Activated T-cell treated with anti-CD3 and anti-CD28 coated beads, Interleukin-2, amount 50 U/mL, for 24 hours (primary cell): ENCODE measurements around the gene CEP85.
"Not testable (repeated sequence)": the region's sequence is repeated elsewhere in the genome, so short reads cannot be mapped to it uniquely, and the experiment has no call there.

Source experiments
- DNase-seq: peaks from one replicate; pipeline ENCODE4 v3.0.0-alpha.2; 2020
- H3K27ac Mint-ChIP-seq: 2 replicates; pipeline ENCODE4 v1.8.0; 2020; ENCODE audit warnings: mild to moderate bottlenecking, mixed read lengths
- H3K27me3 Mint-ChIP-seq: 2 replicates; pipeline ENCODE4 v1.8.0; 2020; ENCODE audit warnings: mixed read lengths
- H3K36me3 Mint-ChIP-seq: 2 replicates; pipeline ENCODE4 v1.8.0; 2020; ENCODE audit warnings: low read depth, mixed read lengths
- H3K4me1 Mint-ChIP-seq: 2 replicates; pipeline ENCODE4 v1.8.0; 2020; ENCODE audit warnings: low read depth, mixed read lengths
- H3K4me3 Mint-ChIP-seq: 2 replicates; pipeline ENCODE4 v1.8.0; 2020; ENCODE audit warnings: mild to moderate bottlenecking, moderate library complexity, mixed read lengths
- H3K9me3 Mint-ChIP-seq: 2 replicates; pipeline ENCODE4 v1.8.0; 2020; ENCODE audit warnings: mixed read lengths

The CEP85 gene

DNA sequence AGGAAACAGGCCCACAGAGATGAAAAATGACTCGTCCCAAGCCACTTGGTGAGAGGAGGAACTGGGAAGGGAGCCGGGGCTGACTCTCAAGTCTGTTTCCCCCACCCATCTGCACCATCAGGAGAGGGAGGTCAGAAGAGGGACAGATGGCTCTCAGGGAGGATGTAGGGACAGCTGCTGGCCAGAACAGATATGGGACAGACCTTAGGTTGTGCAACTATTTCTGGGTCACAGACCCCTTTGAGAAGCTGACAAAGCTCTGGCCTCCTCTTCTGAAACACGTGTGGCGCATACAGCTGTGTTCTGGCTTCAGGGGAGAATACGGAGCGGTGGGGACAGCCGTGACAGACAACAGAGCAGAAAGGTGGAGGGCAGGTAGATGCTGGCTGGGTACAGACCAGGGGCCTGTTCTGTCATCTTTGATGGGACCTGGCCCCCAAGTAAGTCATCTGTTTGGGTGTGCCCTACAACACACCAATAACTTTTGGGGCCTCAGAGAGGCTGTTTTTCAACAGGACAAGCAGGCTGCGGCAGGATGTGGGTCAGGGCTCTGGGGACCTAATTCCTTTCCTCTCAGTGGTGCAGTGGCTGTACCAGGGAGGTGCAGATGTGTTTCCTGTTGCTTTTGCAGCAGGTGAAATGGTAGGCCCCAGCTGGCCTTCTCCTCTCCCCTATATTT lies 53.2 kb downstream of the CEP85 start:
- Mint-ChIP-seq H3K4me3 (peak overlapping the region; percentile 52), H3K36me3 (peaks cover 50% of the 10 kb centered on the region), H3K27ac (peak overlapping the region; percentile 96)

DNA sequence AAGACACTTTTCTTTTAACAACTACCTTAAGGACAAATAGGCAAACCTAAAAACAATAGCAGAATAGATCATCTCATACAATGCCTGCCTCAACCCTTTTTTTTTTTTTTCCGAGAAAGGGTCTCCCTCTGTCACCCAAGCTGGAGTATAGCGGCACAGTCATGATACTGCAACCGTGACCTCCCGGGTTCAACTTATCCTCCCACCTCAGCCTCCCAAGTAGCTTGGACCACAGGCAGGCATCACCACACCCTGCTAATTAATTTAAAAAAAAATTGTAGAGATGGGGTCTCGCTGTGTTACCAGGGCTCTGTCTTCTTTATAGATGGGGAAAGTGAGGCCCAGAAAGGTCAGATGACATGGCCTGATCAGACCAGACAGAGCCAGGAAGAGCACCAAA lies 53.8 kb downstream of the CEP85 start:
- Mint-ChIP-seq H3K36me3 (peaks cover 46% of the 10 kb centered on the region), H3K4me1 (peaks cover 94% of the 10 kb centered on the region), H3K4me3 (peak overlapping the region; percentile 52), H3K27me3 (no peaks in the 10 kb centered on the region), H3K9me3 (no peaks in the 10 kb centered on the region), H3K27ac (peak overlapping the region; percentile 96)
- no peak for DNase-seq

More for the DNA sequence above, 53.2 kb downstream of the CEP85 start:
- H3K27me3 Mint-ChIP-seq, result no peaks in the 10 kb centered on the region
- DNase-seq, result peak; percentile 68
- peaks cover 99% of the 10 kb centered on the region for H3K4me1 Mint-ChIP-seq
- no peaks in the 10 kb centered on the region for H3K9me3 Mint-ChIP-seq

DNA sequence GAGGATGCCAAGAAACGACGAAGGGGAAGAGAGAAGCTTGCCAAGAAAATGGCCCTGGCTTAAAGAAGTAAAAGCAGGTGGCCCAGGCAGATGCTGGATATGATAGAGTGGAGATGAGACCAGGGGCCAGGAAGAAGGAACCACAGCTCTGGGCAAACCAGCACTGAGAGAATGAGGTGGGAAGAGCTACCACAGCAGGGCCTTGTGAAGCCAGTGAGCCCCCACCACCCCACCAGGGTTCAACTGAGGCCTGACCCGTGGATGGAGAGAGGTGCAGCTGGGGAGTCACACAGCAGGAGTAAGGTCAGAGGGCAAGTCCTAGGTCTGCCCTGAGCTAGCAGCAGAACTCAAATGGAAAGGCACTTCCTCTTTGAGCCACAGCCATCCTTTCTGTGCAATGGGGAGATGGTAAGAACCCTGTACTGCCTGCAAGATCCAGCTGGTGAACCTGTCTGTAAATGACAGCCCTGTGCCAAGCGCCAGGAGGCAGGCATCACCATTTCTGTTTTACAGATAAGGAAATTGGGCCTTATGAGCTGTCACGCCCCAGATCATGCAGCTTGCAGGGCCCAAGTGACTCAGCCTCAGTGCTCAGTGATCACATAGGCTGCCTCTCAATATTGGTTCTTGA lies 54.4 kb downstream of the CEP85 start:
- Mint-ChIP-seq H3K27ac (peak overlapping the region; percentile 96), H3K9me3 (no peaks in the 10 kb centered on the region), H3K4me1 (peaks cover 91% of the 10 kb centered on the region), H3K27me3 (no peaks in the 10 kb centered on the region), H3K4me3 (peak overlapping the region; percentile 52), H3K36me3 (peaks cover 45% of the 10 kb centered on the region)
- peak; percentile 73 for DNase-seq

DNA sequence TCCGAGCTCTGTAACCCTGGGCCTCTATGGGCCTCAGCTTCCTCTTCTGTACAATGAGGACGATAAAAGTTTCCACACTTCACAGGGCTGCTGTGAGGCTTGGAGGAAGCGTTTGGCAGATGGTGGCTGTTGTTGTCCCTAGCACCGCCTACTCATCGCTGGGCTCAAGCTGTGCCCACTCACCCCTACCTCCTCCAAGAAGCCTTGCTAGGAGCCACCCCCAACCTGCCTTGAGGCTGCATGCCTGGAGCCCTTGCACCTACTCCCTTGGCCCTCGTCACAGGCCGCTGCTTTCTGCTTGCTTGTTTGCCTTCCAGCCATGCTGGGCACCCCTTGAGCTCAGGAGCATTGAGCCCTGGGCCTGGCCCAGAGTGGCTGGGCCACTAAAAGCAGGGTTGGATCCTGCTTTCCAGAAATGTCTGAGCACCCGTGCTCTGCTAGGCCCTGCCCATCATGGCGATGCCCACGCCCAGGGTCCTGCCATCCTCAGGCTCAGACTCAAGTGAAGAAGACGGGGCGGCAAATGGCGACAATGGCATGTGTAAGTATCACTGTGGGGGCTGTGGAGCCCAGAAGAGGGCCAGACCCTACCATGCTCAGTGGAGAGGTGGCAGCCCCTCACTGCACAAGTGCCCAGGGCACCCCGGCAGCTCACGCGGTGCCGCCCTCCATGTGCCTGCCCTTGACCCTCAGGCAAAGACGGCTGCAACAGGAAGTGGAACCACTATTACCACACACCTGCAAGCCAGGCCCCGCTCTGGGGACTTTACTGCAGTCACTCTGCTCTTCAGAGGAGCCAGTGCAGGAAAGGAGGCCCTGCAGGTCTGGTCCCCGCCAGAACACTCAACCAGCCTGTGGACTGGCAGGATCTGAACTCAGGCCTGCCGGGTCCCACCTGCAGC lies 55.4 kb downstream of the CEP85 start:
- Mint-ChIP-seq H3K27me3 (no peaks in the 10 kb centered on the region), H3K4me3 (peak overlapping the region; percentile 18), H3K4me1 (peaks cover 83% of the 10 kb centered on the region), H3K27ac (peak overlapping the region; percentile 96), H3K36me3 (peaks cover 42% of the 10 kb centered on the region), H3K9me3 (no peaks in the 10 kb centered on the region)
- peak; percentile 63 for DNase-seq

DNA sequence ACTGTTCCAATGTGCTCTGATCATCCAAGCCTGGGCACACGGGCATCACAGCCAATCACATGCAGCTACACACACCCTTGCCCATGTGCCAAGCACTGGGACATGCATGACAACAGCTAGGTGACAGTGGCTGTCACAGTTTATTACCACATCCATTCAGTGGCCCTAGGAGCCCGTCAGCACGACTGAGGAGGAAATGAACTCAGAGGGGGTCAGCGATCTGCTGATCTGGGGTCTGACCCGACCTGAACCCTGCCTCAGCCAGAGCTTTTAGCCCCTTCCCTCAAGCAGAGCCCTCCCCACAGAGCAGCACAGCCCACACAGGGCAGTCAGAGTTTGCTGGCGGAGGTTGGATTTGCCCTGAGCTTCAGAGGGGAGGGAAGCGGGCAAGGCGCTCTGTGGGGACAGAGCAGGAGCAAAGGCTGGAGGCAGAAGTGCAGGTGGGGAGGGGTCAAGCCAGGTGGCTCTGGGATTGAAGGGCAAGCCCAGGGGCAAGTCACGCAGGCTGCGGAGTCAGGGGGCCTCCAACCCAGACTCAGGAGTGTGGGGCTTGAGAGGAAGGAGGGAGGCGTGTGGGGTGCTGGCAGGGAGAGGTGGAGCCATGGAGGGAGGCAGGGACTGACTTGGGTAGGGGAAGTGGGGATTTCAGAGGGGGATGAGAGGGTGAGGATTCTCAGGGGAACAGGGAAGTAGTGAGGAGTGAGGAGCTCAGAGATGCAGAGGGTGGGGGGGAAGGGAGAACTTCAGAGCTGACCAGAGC lies 56.3 kb downstream of the CEP85 start:
- H3K4me3 Mint-ChIP-seq, result no peak overlapping the region
- peaks cover 36% of the 10 kb centered on the region for H3K36me3 Mint-ChIP-seq
- no peak for DNase-seq

DNA sequence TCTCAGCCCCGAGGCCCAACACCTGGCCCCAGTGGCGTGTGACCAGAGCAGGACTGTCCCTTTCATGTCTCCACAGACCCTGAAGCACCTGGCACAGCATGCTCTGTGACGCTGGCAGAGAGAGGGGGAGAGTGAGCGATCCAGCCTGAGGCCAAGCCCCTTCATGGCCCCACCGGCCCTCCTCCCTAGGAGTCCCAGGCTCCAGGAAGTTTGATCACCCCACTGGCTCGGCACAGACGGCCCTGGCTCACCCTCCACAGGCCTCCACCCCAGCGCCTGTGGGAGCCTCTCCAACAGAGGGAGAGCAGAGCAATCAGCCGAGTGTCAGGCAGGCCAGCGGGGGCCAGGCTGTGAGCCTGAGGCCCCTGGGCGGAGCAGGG lies 56.9 kb downstream of the CEP85 start:
- DNase-seq, result no peak
- Mint-ChIP-seq H3K4me3 (no peak overlapping the region), H3K9me3 (no peaks in the 10 kb centered on the region), H3K27me3 (no peaks in the 10 kb centered on the region), H3K36me3 (peaks cover 38% of the 10 kb centered on the region), H3K4me1 (peaks cover 68% of the 10 kb centered on the region), H3K27ac (peak overlapping the region; percentile 96)

More for the DNA sequence above, 56.3 kb downstream of the CEP85 start:
- H3K27ac Mint-ChIP-seq, result peak overlapping the region; percentile 96
- H3K9me3 Mint-ChIP-seq, result no peaks in the 10 kb centered on the region
- H3K4me1 Mint-ChIP-seq, result peaks cover 74% of the 10 kb centered on the region
- H3K27me3 Mint-ChIP-seq, result no peaks in the 10 kb centered on the region

DNA sequence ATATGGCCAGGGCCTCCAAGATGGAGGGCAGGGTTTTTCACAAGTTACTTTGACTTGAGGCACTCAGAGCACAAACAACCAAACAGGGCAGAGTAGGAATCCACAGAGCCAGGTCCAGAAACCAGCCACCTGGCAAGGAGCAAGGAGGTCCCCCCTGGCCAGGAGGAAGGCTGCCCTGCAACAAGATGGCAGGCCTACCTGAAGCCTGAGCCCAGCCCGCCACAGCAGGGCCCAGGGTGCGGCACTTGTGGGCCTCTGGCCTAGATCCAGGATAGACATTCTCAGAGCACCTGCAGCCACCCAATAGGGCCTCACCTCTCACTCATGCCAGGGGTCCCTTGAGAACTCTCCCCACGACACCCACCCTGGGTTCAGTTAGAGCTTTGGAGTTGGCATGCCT lies 57.4 kb downstream of the CEP85 start:
- H3K4me3 Mint-ChIP-seq, result no peak overlapping the region
- H3K9me3 Mint-ChIP-seq, result no peaks in the 10 kb centered on the region
- DNase-seq, result no peak
- no peaks in the 10 kb centered on the region for H3K27me3 Mint-ChIP-seq
- H3K36me3 Mint-ChIP-seq, result peaks cover 40% of the 10 kb centered on the region
- H3K4me1 Mint-ChIP-seq, result peaks cover 63% of the 10 kb centered on the region
- peak overlapping the region; percentile 96 for H3K27ac Mint-ChIP-seq

DNA sequence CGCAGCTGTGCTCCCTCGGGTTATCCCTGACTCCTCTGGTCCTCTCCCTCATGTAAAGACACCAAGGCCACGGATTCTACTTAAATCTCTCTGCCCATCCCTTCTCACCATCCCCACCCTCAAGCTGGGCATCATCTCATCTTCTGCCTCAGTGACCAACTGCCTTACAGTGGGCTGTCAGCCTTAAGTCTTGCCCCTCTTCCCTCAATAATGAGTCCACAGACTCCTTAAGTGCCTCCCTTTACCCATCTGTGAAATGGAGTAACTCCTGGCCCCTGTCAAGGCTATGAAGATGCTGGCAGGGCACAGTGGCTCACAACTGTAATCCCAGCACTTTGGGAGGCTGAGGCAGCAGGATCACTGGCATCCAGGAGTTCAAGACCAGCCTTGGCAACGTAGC lies 57.9 kb downstream of the CEP85 start:
- Mint-ChIP-seq H3K27me3 (no peaks in the 10 kb centered on the region), H3K4me3 (no peak overlapping the region), H3K9me3 (no peaks in the 10 kb centered on the region), H3K27ac (peak overlapping the region; percentile 96), H3K36me3 (peaks cover 42% of the 10 kb centered on the region), H3K4me1 (peaks cover 58% of the 10 kb centered on the region)
- DNase-seq, result no peak

DNA sequence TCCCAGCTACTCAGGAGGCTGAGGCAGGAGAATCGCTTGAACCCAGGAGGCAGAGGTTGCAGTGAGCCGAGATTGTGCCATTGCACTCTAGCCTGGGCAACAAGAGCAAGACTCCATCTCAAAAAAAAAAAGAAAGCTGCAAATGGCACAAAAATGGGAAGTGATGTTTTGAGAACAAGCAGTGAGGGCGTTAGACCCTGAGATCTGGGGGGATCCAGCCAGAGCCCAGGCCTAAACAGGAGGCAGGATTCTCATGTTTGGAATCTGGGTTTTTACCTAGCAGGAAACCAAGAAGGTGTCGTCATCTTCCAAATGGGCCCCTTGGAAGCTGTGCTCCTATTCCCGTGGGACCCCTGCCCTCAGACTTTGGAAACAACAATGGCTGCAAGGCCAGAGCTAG lies 58.7 kb downstream of the CEP85 start:
- H3K27me3 Mint-ChIP-seq, H3K4me3 Mint-ChIP-seq, DNase-seq, H3K9me3 Mint-ChIP-seq: not testable (repeated sequence)
- Mint-ChIP-seq H3K4me1 (peaks cover 50% of the 10 kb centered on the region), H3K27ac (peak overlapping the region; percentile 75), H3K36me3 (peaks cover 44% of the 10 kb centered on the region)

DNA sequence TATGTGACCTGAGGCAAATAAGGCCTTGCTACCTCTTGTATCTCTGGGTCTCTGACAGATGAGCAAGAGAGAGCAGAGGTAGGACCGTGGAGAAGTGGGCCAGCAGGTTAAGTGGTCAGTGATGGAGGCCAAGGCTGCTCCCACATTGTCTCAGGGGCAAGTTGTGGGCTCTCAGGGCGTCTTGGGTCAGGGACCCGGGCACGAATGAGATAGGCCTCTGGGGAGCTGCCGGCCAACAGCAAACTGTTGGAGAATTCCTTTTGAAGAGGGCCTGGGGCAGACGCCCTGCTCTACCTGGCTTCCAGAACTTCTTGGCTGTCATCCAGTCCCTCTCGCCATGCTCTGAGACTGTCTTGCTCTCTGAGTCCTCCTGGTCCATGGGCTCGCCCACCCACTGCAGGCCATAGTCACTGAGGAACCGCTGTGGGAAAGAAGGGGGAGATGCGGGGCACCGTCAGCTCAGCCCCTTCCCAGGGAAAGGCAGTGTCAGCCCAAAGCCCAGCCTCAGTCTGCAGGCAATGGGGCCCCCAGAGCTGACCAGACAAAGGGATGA lies 60.0 kb downstream of the CEP85 start:
- Mint-ChIP-seq H3K27me3 (no peaks in the 10 kb centered on the region), H3K36me3 (peaks cover 44% of the 10 kb centered on the region), H3K27ac (no peak overlapping the region), H3K4me3 (no peak overlapping the region), H3K9me3 (no peaks in the 10 kb centered on the region), H3K4me1 (peaks cover 38% of the 10 kb centered on the region)
- no peak for DNase-seq

DNA sequence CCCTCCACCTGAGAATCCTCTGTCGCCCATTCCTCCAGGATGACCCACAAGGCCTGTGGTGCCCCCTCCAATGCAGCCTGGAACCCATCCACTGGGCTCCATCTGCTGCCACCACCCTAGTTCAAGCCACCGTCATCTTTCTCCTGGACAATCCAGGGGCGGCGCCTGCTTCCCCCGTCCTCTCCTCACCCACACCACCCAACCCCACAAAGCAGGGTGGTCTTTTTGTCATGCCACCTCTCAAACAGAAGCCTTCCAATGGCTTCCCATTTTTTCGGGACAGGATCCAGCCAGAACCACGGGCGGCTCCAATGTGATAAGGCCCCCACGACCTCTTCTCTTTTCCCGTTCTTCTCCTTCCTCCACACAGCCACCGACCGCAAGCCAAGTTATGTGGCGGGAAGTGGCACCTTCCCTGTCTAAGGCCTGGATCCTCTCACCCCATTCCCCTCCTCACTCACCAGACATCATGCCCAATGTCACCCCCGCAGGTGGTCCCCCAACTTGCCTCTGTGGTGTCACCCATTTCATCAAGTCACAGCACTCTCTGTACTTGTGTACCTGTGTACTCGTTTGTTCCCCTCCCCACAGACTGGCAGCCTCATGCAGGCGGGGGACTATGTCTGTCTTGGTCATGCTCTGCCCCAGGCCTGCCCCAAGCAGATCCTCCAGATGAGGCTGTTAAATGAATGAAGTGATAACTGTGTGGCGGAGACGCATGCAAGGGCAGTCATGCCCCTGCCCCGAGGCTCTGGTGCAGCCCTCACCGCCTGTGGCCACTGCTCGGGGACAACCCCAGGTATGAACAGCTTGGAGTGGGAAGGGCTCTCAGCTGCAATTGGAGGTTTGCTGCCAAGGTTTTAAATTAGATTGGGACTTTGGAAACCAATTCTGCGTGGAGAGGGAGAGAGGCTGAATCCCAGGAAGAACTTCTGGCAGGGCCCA lies 61.5 kb downstream of the CEP85 start:
- Mint-ChIP-seq H3K9me3 (no peaks in the 10 kb centered on the region), H3K4me1 (peaks cover 27% of the 10 kb centered on the region), H3K27me3 (no peaks in the 10 kb centered on the region), H3K36me3 (peaks cover 35% of the 10 kb centered on the region), H3K4me3 (no peak overlapping the region), H3K27ac (peak overlapping the region; percentile 15)
- no peak for DNase-seq

DNA sequence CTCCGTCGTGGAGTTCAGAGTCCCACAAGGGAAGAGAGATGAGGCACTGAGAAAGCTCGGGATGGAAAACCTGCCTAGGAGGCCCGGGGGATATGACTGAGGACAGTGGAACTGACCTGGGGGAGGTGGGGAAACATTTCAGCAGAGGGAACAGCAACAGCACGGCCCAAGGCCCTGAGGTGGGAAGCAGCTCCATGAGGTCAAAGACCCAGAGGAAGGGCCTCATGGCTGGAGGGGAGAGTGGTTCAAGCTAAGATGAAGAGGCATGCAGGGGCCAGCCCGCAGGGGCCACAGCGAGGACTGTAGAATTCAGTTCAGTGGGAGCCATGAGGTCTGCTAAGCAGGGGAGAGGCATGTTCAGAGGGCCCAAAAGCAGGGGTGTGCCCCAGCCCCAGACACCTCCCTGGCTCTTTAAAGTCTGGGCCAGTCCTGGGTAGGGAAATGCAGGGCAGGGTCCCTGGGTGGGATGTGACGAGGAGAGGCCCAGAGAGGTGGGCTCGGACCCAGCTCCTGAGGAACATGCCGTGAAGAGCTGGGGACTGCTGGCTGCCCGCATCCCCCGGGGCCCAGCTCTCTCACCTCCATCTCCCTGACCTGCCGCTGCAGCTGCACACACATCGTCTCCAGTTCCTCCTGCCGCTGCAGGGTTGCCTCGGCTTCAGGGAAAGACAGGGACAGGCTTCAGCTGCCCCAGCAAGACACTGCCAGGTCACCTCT lies 62.5 kb downstream of the CEP85 start:
- Mint-ChIP-seq H3K27ac (peak overlapping the region; percentile 60), H3K27me3 (no peaks in the 10 kb centered on the region), H3K4me3 (no peak overlapping the region), H3K4me1 (peaks cover 17% of the 10 kb centered on the region), H3K9me3 (no peaks in the 10 kb centered on the region), H3K36me3 (peaks cover 41% of the 10 kb centered on the region)
- no peak for DNase-seq
